ENCODE data around the gene COASY.

COASY gene

DNA sequence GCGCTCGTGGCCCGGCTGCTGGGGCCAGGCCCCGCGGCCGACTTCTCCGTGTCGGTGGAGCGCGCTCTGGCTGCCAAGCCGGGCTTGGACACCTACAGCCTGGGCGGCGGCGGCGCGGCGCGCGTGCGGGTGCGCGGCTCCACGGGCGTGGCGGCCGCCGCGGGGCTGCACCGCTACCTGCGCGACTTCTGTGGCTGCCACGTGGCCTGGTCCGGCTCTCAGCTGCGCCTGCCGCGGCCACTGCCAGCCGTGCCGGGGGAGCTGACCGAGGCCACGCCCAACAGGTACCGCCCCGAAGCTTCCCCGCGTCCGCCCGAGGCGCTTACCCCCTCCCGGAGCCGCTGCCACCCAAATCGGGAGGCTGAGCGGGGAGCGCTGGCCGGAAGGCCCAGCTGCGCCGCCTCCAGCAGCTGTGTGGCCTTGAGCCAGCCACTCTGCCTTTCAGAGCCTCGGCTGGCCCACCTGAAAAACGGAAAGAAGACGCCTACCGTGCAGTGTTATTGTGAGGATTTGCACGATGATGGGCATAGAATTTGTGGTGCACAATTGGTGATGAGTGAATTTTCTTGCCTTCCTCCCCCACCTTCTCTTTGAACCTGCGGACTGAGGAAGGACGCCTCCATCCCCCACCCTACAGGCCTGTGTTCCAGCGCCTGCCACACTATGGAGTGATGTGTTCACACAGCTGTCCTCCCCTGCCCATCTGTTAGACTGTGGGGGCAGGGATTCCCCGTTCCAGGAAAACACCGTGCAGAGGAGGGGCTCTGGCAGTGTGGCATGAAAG is 25.4 kb upstream of the COASY start:
- Histone ChIP-seq H3K9ac (ENCODE audit: low read length) (peak overlapping the region; percentile 73), H3K27me3 (ENCODE audit: low read length) (no peaks in the 10 kb centered on the region), H3K9me3 (ENCODE audit: insufficient read depth, low read length) (no peaks in the 10 kb centered on the region), H3K36me3 (ENCODE audit: low read length) (no peaks in the 10 kb centered on the region), H3K9me2 (replicated peaks; ENCODE audit: insufficient read depth, low read length) (no peaks in the 10 kb centered on the region), H2AFZ (ENCODE audit: low read depth, low read length, severe bottlenecking) (no peak overlapping the region), H3K4me3 (ENCODE audit: insufficient read depth, low read length, poor library complexity, severe bottlenecking) (peak overlapping the region; percentile 72), H4K20me1 (ENCODE audit: low read depth, low read length) (no peaks in the 10 kb centered on the region), H3K79me2 (ENCODE audit: insufficient read depth, low read length) (peaks cover 7% of the 10 kb centered on the region; the same call in 1 of the 2 replicates), H3K27ac (ENCODE audit: low read depth, low read length) (peak overlapping the region; percentile 64), H3F3A (ENCODE audit: insufficient read depth) (peaks cover 20% of the 10 kb centered on the region), H3K4me2 (ENCODE audit: low read depth, low read length, poor library complexity, severe bottlenecking) (peak overlapping the region; percentile 98)
- no peak for TF ChIP-seq EZH2phosphoT487 (conservative IDR thresholded peaks at IDR 0.05; ENCODE audit: low read length)
- TF ChIP-seq, protein P1, sequence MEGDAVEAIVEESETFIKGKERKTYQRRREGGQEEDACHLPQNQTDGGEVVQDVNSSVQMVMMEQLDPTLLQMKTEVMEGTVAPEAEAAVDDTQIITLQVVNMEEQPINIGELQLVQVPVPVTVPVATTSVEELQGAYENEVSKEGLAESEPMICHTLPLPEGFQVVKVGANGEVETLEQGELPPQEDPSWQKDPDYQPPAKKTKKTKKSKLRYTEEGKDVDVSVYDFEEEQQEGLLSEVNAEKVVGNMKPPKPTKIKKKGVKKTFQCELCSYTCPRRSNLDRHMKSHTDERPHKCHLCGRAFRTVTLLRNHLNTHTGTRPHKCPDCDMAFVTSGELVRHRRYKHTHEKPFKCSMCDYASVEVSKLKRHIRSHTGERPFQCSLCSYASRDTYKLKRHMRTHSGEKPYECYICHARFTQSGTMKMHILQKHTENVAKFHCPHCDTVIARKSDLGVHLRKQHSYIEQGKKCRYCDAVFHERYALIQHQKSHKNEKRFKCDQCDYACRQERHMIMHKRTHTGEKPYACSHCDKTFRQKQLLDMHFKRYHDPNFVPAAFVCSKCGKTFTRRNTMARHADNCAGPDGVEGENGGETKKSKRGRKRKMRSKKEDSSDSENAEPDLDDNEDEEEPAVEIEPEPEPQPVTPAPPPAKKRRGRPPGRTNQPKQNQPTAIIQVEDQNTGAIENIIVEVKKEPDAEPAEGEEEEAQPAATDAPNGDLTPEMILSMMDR (IDR thresholded peaks at IDR 0.05; ENCODE audit: insufficient read depth, low read length, poor library complexity, severe bottlenecking): no peak

DNA sequence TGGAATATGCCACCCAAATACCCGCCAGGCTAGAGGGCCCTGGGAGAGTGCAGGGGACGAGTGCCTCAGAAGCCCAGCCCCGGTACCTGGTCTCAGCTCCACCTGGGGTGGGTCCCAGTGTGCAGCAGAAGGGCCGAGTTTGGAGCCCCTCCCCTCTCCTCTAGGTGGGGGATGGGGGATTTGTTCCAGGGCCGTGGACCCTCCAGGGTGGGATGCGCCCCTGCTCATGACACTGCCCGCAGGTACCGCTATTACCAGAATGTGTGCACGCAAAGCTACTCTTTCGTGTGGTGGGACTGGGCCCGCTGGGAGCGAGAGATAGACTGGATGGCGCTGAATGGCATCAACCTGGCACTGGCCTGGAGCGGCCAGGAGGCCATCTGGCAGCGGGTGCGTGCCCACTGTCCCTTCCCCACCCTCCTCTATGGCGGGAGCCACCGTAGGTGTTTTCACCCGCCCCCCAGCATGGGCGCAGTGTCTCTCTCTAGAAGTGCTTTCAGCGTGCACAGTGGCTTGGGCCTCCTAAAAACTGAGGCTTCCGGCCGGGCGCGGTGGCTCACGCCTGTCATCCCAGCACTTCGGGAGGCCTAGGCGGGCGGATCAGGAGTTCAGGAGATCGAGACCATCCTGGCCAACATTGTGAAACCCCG is 24.7 kb upstream of the COASY start:
- H3K4me3 ChIP-seq (ENCODE audit: insufficient read depth, low read length, poor library complexity, severe bottlenecking): peak overlapping the region; percentile 72
- peaks cover 17% of the 10 kb centered on the region for H3F3A ChIP-seq (ENCODE audit: insufficient read depth)
- no peaks in the 10 kb centered on the region for H3K9me2 ChIP-seq (replicated peaks; ENCODE audit: insufficient read depth, low read length)
- no peaks in the 10 kb centered on the region for H3K27me3 ChIP-seq (ENCODE audit: low read length)
- H2AFZ ChIP-seq (ENCODE audit: low read depth, low read length, severe bottlenecking): no peak overlapping the region
- TF ChIP-seq EZH2phosphoT487 (conservative IDR thresholded peaks at IDR 0.05; ENCODE audit: low read length): no peak
- TF ChIP-seq, protein P1 (IDR thresholded peaks at IDR 0.05; ENCODE audit: insufficient read depth, low read length, poor library complexity, severe bottlenecking): no peak
- peak overlapping the region; percentile 98 for H3K4me2 ChIP-seq (ENCODE audit: low read depth, low read length, poor library complexity, severe bottlenecking)
- H4K20me1 ChIP-seq (ENCODE audit: low read depth, low read length): no peaks in the 10 kb centered on the region
- peak overlapping the region; percentile 64 for H3K27ac ChIP-seq (ENCODE audit: low read depth, low read length)
- H3K36me3 ChIP-seq (ENCODE audit: low read length): no peaks in the 10 kb centered on the region
- H3K9ac ChIP-seq (ENCODE audit: low read length): peak overlapping the region; percentile 73
- H3K9me3 ChIP-seq (ENCODE audit: insufficient read depth, low read length): no peaks in the 10 kb centered on the region
- peaks cover 7% of the 10 kb centered on the region; the same call in 1 of the 2 replicates for H3K79me2 ChIP-seq (ENCODE audit: insufficient read depth, low read length)

DNA sequence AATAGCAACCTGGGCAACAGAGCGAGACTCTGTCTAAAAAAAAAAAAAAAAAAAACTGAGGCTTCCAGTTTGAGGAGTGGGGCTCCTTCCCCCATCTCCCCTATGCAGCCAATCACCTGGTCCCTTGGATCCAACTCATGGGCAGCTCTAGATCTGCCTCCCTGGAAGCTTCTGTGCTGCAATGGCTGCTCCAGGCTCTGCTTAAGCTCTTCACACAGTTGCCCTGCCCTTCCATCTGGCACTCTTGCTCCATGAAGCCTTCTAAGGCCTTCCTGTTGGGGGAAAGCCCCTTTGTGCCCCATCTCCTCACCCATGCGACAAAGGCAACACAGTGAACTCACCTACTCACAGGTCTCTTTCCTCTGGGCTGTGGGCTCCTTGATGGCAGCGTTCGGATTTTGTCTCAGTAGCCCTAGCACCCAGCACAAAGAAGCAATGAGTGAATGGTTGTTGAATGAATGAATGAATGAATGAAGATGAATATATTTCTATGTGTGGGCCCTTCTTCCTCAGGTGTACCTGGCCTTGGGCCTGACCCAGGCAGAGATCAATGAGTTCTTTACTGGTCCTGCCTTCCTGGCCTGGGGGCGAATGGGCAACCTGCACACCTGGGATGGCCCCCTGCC is 24.0 kb upstream of the COASY start:
- no peak overlapping the region for H3K27ac ChIP-seq (ENCODE audit: low read depth, low read length)
- no peak overlapping the region for H3K4me2 ChIP-seq (ENCODE audit: low read depth, low read length, poor library complexity, severe bottlenecking)
- TF ChIP-seq EZH2phosphoT487 (conservative IDR thresholded peaks at IDR 0.05; ENCODE audit: low read length): no peak
- TF ChIP-seq, protein P1 (IDR thresholded peaks at IDR 0.05; ENCODE audit: insufficient read depth, low read length, poor library complexity, severe bottlenecking): no peak

More for the DNA sequence above, 24.0 kb upstream of the COASY start:
- H3F3A ChIP-seq (ENCODE audit: insufficient read depth): peaks cover 17% of the 10 kb centered on the region
- H3K36me3 ChIP-seq (ENCODE audit: low read length): no peaks in the 10 kb centered on the region
- no peaks in the 10 kb centered on the region for H3K27me3 ChIP-seq (ENCODE audit: low read length)
- no peaks in the 10 kb centered on the region for H3K9me3 ChIP-seq (ENCODE audit: insufficient read depth, low read length)
- H3K79me2 ChIP-seq (ENCODE audit: insufficient read depth, low read length): peaks cover 7% of the 10 kb centered on the region; the same call in 1 of the 2 replicates
- H3K9ac ChIP-seq (ENCODE audit: low read length): no peak overlapping the region
- H3K4me3 ChIP-seq (ENCODE audit: insufficient read depth, low read length, poor library complexity, severe bottlenecking): no peak overlapping the region
- no peak overlapping the region for H2AFZ ChIP-seq (ENCODE audit: low read depth, low read length, severe bottlenecking)
- no peaks in the 10 kb centered on the region for H3K9me2 ChIP-seq (replicated peaks; ENCODE audit: insufficient read depth, low read length)
- H4K20me1 ChIP-seq (ENCODE audit: low read depth, low read length): no peaks in the 10 kb centered on the region
